ENCODE measurements around the gene NLK.

- TF ChIP-seq POLR2A (IDR thresholded peaks at IDR 0.05) (no peak), POLR2AphosphoS5 (IDR thresholded peaks at IDR 0.05) (no peak), CTCF (IDR thresholded peaks at IDR 0.05) (no peak)
These were observed 76.6 kb downstream of the NLK start for GRCh38 chr17:28119046-28119445.

Data from upper lobe of left lung (tissue), 4 donors.